Retinal pigment epithelial cell (primary cell): ENCODE results near the gene CADM1.

Source experiments
- DNase-seq: peaks from one replicate; pipeline ENCODE4 v3.0.0-alpha.2; 2010; ENCODE audit warnings: low read depth
- H3K4me3 ChIP-seq: 2 replicates; pipeline ENCODE4 v1.5.1; 2011; ENCODE audit warnings: mild to moderate bottlenecking, low read length, control low read depth, moderate library complexity
- CTCF ChIP-seq: conservative IDR thresholded peaks from 2 replicates; pipeline ENCODE4 v1.5.1; 2011; ENCODE audit warnings: low read depth, low read length, control low read depth, inconsistent platforms

CADM1 gene

DNA sequence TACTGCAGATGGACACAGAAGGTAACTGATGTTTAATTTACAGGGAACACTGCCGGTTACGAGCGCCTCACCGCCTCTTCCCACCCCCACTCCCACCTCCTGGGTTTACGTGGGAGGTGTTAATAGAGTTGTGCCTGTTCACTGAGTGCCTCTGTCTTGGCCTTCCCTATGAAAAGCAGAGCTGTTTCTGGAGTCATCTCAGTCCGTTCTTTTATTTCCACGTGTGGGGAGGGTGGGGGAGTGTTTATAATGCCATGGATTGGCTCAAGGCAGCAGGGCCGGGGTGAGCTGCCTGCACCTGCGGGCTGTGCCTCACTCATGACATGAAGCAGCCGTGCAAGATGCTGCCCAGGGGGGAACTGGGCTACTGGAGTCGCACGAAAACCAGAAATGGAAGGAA lies 322.7 kb downstream of the CADM1 start:
- no peak overlapping the region for H3K4me3 ChIP-seq
- TF ChIP-seq CTCF, result no peak
- no peak for DNase-seq

GRCh38 chr11:115180272-115180671 lies 323.9 kb downstream of the CADM1 start:
- DNase-seq, result no peak
- H3K4me3 ChIP-seq, result no peak overlapping the region
- TF ChIP-seq CTCF, result no peak

- TF ChIP-seq CTCF, result no peak
- H3K4me3 ChIP-seq, result no peak overlapping the region
- no peak for DNase-seq
Measured at GRCh38 chr11:115179636-115180035, 324.6 kb downstream of the CADM1 start.

DNA sequence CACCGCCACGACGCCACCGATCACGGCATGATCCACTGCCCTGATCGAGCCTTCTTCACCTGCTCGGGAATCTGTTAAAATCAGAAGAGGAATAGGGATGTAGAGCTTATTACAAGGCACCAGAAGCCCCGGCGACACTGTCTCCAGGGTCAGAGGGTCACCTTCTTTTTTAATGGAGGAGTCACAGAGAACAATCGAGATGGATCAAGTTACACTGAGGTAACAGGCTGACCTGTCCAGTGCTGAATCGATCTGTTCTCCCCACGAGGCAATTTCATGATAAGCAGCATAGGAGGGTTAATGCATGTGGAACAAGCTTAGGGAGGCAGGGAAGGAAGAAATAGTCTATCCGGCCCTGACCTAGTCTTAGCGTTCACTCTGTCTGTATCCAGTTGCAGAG lies 325.5 kb downstream of the CADM1 start:
- DNase-seq, result no peak
- TF ChIP-seq CTCF, result no peak

DNA sequence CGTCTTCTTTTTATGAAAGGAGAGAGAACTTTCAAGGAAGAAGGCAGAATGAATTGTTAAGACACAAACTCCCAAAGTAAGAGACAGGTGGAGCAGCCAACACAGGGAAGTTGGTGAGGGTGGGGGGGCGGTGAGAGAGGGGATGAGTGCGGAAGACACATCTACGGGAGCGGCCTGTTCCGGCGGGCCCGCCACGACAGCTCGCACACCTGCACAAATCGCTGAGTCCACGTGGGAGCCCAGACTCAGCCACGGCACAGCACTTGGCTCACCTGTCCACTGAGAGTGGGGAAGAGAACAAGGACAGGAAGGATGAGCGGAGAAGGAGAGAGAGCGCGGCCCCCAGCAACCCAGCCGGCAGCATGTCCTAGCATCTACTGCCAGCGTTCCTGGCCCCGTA lies 331.1 kb downstream of the CADM1 start:
- DNase-seq, result no peak
- no peak for TF ChIP-seq CTCF
- no peak overlapping the region for H3K4me3 ChIP-seq

More for the DNA sequence above, 325.5 kb downstream of the CADM1 start:
- no peak overlapping the region for H3K4me3 ChIP-seq

- no peak overlapping the region for H3K4me3 ChIP-seq
- peak; percentile 83 for TF ChIP-seq CTCF
- DNase-seq, result no peak
Measured at GRCh38 chr11:115170133-115170815, 333.9 kb downstream of the CADM1 start.

GRCh38 chr11:115169251-115169650 lies 335.0 kb downstream of the CADM1 start:
- DNase-seq, result no peak
- TF ChIP-seq CTCF, result no peak
- H3K4me3 ChIP-seq, result no peak overlapping the region
